GM12878 (cell line): ENCODE data around the gene ID3. TPM values are rescaled to one million over a fixed set of nuclear protein-coding genes. Genes with fewer than 3 reads are reported as not detected.

Source experiments
- BMI1 ChIP-seq: fragments of 450-650 bp; IDR thresholded peaks from 2 replicates; pipeline ENCODE4 v1.6.1; 2016; ENCODE audit warnings: mild to moderate bottlenecking, moderate library complexity, borderline replicate concordance
- HCFC1 ChIP-seq: fragments of 150-350 bp; IDR thresholded peaks from 2 replicates; pipeline ENCODE4 v1.6.1; 2014; ENCODE audit warnings: low read length
- IKZF1 ChIP-seq: fragments of 450-650 bp; conservative IDR thresholded peaks from 2 replicates; pipeline ENCODE4 v1.6.1; 2017; ENCODE audit warnings: antibody characterized with exemption, mild to moderate bottlenecking
- IRF4 ChIP-seq: IDR thresholded peaks from 2 replicates; pipeline ENCODE4 v1.6.1; 2011; ENCODE audit warnings: low read depth, low read length
- KAT2A ChIP-seq: conservative IDR thresholded peaks from 2 replicates; pipeline ENCODE4 v1.6.1; 2011; ENCODE audit warnings: low read depth, low read length; ENCODE audit not compliant: control insufficient read depth
- NFYA ChIP-seq: IDR thresholded peaks from 2 replicates; pipeline ENCODE4 v1.6.1; 2011; ENCODE audit warnings: low read depth, mild to moderate bottlenecking, low read length, improper control_type of control experiment, borderline replicate concordance
- PML ChIP-seq: IDR thresholded peaks from 2 replicates; pipeline ENCODE4 v1.6.1; 2012; ENCODE audit warnings: low read length, inconsistent platforms
- POU2F2 ChIP-seq: IDR thresholded peaks from 3 replicates; pipeline ENCODE4 v1.6.1; 2011; ENCODE audit warnings: low read depth, mild to moderate bottlenecking, low read length, borderline replicate concordance
- SP1 ChIP-seq: IDR thresholded peaks from one replicate; pipeline ENCODE4 v1.6.1; 2011; ENCODE audit warnings: low read depth, low read length
- ZNF24 ChIP-seq: fragments of 450-650 bp; IDR thresholded peaks from 2 replicates; pipeline ENCODE4 v1.6.1; 2017; ENCODE audit warnings: antibody characterized with exemption, mild to moderate bottlenecking
- ZNF622 ChIP-seq: fragments of 450-650 bp; IDR thresholded peaks from 2 replicates; pipeline ENCODE4 v1.6.1; 2017; ENCODE audit warnings: mild to moderate bottlenecking, inconsistent platforms
- polyA plus RNA-seq, 11 experiments: library from polyadenylated mRNA; depleted of rRNA in 4 of 11; unstranded in 6 of 11; stranded (reverse) in 5 of 11; fragments of >200 nt; fragmentation: Nextera tagmentation in 4 of 11; fragmentation: Illumina TruSeq in 1 of 11; extraction: Ambion mirVana in 4 of 11; extraction: Trizol in 1 of 11; gene quantifications; 1 replicate in 1 of 11; 2 replicates in 10 of 11; pipeline versions ENCODE4 v1.2.1 to v1.2.3, GENCODE V29; 2011 to 2016; ENCODE audit warnings: inconsistent platforms in 2 of 11, missing spikeins in 2 of 11, low read depth in 1 of 11
- total RNA-seq, 4 experiments: library from RNA; depleted of rRNA in 3 of 4; stranded (reverse); fragments of >200 nt in 3 of 4; fragmentation: Illumina TruSeq in 1 of 4; extraction: Trizol in 1 of 4; gene quantifications; 2 replicates each; pipeline versions ENCODE4 v1.2.1 to v1.2.3, GENCODE V29; 2013 to 2021
- TF ChIP-seq, protein P1 (sequence below): fragments of 450-650 bp; formaldehyde crosslinking; IDR thresholded peaks from 2 replicates; pipeline ENCODE4 v1.4.0; 2022; ENCODE audit warnings: mild to moderate bottlenecking, moderate library complexity
- TF ChIP-seq, protein P2 (sequence below): fragments of 450-650 bp; IDR thresholded peaks from 2 replicates; pipeline ENCODE4 v1.6.1; 2016; ENCODE audit warnings: mild to moderate bottlenecking, moderate library complexity, borderline replicate concordance
- TF ChIP-seq, protein P3 (sequence below): fragments of 450-650 bp; IDR thresholded peaks from 2 replicates; pipeline ENCODE4 v1.6.1; 2017; ENCODE audit warnings: mild to moderate bottlenecking, moderate library complexity
- TF ChIP-seq, protein P4 (sequence below): fragments of 450-650 bp; IDR thresholded peaks from 2 replicates; pipeline ENCODE4 v1.6.1; 2017; ENCODE audit warnings: mild to moderate bottlenecking, moderate library complexity

ID3 gene
- total and polyA plus RNA-seq, 10 of the 15 experiments (the other 5 are each of a cell fraction or from before 2014, with no cell fraction given), result 42.7 to 475 (median 207) TPM

DNA sequence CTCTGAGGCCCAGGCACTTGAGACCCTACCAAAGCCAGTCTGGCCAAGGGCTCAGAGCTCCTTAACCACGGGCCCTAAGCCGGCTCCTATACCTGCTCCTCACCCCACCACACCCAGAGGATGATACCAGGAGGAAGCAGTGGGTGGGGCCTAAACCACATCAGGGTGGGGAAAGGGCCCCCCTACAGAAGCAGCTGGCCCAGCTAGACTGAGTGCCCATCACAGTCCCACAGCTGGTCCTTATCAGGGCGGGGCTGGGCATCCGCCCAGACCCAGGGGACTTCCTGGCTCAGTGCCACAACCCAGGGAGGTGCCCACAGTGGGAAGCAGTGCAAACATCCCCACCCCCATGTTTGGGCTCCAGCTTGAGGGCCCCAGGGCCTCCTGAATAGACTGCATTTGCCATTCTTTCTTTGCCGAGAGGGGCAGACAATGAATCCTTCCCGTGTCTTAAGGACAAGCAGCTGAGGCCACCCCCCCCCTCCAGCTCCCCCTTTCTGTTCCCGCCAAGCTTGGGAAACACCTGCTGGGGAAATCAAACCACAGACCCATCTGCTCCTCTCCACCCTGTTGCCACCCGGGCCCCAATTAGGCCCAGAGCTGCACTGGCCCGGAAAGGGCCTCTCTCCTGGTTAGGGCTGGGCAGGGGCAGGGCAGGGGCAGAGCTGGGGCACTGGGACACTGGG, 34.4 kb downstream of the ID3 start (continued):
- TF ChIP-seq, protein P1, sequence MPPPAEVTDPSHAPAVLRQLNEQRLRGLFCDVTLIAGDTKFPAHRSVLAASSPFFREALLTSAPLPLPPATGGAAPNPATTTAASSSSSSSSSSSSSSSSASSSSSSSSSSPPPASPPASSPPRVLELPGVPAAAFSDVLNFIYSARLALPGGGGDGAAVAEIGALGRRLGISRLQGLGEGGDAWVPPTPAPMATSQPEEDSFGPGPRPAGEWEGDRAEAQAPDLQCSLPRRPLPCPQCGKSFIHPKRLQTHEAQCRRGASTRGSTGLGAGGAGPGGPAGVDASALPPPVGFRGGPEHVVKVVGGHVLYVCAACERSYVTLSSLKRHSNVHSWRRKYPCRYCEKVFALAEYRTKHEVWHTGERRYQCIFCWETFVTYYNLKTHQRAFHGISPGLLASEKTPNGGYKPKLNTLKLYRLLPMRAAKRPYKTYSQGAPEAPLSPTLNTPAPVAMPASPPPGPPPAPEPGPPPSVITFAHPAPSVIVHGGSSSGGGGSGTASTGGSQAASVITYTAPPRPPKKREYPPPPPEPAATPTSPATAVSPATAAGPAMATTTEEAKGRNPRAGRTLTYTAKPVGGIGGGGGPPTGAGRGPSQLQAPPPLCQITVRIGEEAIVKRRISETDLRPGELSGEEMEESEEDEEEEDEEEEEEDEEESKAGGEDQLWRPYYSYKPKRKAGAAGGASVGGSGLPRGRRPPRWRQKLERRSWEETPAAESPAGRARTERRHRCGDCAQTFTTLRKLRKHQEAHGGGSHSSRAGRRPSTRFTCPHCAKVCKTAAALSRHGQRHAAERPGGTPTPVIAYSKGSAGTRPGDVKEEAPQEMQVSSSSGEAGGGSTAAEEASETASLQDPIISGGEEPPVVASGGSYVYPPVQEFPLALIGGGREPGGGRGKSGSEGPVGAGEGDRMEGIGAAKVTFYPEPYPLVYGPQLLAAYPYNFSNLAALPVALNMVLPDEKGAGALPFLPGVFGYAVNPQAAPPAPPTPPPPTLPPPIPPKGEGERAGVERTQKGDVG (CRISPR knock-in tag), result no peak
- TF ChIP-seq, protein P2, sequence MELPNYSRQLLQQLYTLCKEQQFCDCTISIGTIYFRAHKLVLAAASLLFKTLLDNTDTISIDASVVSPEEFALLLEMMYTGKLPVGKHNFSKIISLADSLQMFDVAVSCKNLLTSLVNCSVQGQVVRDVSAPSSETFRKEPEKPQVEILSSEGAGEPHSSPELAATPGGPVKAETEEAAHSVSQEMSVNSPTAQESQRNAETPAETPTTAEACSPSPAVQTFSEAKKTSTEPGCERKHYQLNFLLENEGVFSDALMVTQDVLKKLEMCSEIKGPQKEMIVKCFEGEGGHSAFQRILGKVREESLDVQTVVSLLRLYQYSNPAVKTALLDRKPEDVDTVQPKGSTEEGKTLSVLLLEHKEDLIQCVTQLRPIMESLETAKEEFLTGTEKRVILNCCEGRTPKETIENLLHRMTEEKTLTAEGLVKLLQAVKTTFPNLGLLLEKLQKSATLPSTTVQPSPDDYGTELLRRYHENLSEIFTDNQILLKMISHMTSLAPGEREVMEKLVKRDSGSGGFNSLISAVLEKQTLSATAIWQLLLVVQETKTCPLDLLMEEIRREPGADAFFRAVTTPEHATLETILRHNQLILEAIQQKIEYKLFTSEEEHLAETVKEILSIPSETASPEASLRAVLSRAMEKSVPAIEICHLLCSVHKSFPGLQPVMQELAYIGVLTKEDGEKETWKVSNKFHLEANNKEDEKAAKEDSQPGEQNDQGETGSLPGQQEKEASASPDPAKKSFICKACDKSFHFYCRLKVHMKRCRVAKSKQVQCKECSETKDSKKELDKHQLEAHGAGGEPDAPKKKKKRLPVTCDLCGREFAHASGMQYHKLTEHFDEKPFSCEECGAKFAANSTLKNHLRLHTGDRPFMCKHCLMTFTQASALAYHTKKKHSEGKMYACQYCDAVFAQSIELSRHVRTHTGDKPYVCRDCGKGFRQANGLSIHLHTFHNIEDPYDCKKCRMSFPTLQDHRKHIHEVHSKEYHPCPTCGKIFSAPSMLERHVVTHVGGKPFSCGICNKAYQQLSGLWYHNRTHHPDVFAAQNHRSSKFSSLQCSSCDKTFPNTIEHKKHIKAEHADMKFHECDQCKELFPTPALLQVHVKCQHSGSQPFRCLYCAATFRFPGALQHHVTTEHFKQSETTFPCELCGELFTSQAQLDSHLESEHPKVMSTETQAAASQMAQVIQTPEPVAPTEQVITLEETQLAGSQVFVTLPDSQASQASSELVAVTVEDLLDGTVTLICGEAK, result no peak
- TF ChIP-seq SP1, result peak; percentile 27
- TF ChIP-seq, protein P3, sequence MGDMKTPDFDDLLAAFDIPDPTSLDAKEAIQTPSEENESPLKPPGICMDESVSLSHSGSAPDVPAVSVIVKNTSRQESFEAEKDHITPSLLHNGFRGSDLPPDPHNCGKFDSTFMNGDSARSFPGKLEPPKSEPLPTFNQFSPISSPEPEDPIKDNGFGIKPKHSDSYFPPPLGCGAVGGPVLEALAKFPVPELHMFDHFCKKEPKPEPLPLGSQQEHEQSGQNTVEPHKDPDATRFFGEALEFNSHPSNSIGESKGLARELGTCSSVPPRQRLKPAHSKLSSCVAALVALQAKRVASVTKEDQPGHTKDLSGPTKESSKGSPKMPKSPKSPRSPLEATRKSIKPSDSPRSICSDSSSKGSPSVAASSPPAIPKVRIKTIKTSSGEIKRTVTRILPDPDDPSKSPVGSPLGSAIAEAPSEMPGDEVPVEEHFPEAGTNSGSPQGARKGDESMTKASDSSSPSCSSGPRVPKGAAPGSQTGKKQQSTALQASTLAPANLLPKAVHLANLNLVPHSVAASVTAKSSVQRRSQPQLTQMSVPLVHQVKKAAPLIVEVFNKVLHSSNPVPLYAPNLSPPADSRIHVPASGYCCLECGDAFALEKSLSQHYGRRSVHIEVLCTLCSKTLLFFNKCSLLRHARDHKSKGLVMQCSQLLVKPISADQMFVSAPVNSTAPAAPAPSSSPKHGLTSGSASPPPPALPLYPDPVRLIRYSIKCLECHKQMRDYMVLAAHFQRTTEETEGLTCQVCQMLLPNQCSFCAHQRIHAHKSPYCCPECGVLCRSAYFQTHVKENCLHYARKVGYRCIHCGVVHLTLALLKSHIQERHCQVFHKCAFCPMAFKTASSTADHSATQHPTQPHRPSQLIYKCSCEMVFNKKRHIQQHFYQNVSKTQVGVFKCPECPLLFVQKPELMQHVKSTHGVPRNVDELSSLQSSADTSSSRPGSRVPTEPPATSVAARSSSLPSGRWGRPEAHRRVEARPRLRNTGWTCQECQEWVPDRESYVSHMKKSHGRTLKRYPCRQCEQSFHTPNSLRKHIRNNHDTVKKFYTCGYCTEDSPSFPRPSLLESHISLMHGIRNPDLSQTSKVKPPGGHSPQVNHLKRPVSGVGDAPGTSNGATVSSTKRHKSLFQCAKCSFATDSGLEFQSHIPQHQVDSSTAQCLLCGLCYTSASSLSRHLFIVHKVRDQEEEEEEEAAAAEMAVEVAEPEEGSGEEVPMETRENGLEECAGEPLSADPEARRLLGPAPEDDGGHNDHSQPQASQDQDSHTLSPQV, result no peak
- TF ChIP-seq NFYA, result no peak
- TF ChIP-seq IKZF1, result peak; percentile 65
- TF ChIP-seq, protein P4, sequence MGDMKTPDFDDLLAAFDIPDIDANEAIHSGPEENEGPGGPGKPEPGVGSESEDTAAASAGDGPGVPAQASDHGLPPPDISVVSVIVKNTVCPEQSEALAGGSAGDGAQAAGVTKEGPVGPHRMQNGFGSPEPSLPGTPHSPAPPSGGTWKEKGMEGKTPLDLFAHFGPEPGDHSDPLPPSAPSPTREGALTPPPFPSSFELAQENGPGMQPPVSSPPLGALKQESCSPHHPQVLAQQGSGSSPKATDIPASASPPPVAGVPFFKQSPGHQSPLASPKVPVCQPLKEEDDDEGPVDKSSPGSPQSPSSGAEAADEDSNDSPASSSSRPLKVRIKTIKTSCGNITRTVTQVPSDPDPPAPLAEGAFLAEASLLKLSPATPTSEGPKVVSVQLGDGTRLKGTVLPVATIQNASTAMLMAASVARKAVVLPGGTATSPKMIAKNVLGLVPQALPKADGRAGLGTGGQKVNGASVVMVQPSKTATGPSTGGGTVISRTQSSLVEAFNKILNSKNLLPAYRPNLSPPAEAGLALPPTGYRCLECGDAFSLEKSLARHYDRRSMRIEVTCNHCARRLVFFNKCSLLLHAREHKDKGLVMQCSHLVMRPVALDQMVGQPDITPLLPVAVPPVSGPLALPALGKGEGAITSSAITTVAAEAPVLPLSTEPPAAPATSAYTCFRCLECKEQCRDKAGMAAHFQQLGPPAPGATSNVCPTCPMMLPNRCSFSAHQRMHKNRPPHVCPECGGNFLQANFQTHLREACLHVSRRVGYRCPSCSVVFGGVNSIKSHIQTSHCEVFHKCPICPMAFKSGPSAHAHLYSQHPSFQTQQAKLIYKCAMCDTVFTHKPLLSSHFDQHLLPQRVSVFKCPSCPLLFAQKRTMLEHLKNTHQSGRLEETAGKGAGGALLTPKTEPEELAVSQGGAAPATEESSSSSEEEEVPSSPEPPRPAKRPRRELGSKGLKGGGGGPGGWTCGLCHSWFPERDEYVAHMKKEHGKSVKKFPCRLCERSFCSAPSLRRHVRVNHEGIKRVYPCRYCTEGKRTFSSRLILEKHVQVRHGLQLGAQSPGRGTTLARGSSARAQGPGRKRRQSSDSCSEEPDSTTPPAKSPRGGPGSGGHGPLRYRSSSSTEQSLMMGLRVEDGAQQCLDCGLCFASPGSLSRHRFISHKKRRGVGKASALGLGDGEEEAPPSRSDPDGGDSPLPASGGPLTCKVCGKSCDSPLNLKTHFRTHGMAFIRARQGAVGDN, result no peak
- no peak for TF ChIP-seq PML
- TF ChIP-seq KAT2A, result no peak
- TF ChIP-seq POU2F2, result no peak
- TF ChIP-seq ZNF622, result no peak
- no peak for TF ChIP-seq IRF4
- TF ChIP-seq HCFC1, result no peak
- no peak for TF ChIP-seq ZNF24
- no peak for TF ChIP-seq BMI1
